HG03521 (cell line): ENCODE measurements around the gene UBE3B.

Experiments used
- ATAC-seq: cut with Tn5 transposase; IDR thresholded peaks from one replicate; pipeline ENCODE4 v1.9.1; 2021; ENCODE audit warnings: mild to moderate bottlenecking, moderate library complexity; ENCODE audit not compliant: unreplicated experiment

Gene UBE3B

GRCh38 chr12:109527489-109528123, 50.2 kb downstream of the UBE3B start:
- ATAC-seq: no peak

GRCh38 chr12:109529691-109530640, 52.5 kb downstream of the UBE3B start:
- no peak for ATAC-seq

- no peak for ATAC-seq
These were observed 54.0 kb downstream of the UBE3B start for GRCh38 chr12:109531411-109531810.

- no peak for ATAC-seq
These were observed 55.5 kb downstream of the UBE3B start for GRCh38 chr12:109532721-109533486.

GRCh38 chr12:109533487-109533740, 56.0 kb downstream of the UBE3B start:
- ATAC-seq: no peak

- no peak for ATAC-seq
These were observed 57.0 kb downstream of the UBE3B start for GRCh38 chr12:109534456-109534855.

- ATAC-seq: no peak
These were observed 57.9 kb downstream of the UBE3B start for GRCh38 chr12:109535231-109535862.

- ATAC-seq: no peak
These were observed 58.4 kb downstream of the UBE3B start for GRCh38 chr12:109535863-109536250.

GRCh38 chr12:109537136-109537535, 59.7 kb downstream of the UBE3B start:
- ATAC-seq: no peak

GRCh38 chr12:109538191-109538863, 60.9 kb downstream of the UBE3B start:
- no peak for ATAC-seq

- no peak for ATAC-seq
These were observed 62.1 kb downstream of the UBE3B start for GRCh38 chr12:109539508-109539907.

- no peak for ATAC-seq
These were observed 63.3 kb downstream of the UBE3B start for GRCh38 chr12:109540526-109541412.

GRCh38 chr12:109541413-109541726, 63.9 kb downstream of the UBE3B start:
- no peak for ATAC-seq

- no peak for ATAC-seq
These were observed 64.6 kb downstream of the UBE3B start for GRCh38 chr12:109542014-109542413.

GRCh38 chr12:109542876-109543275, 65.4 kb downstream of the UBE3B start:
- no peak for ATAC-seq

GRCh38 chr12:109544955-109545531, 67.6 kb downstream of the UBE3B start:
- ATAC-seq: no peak

GRCh38 chr12:109545826-109546225, 68.4 kb downstream of the UBE3B start:
- no peak for ATAC-seq

GRCh38 chr12:109547286-109547685, 69.9 kb downstream of the UBE3B start:
- no peak for ATAC-seq

GRCh38 chr12:109548258-109548657, 70.8 kb downstream of the UBE3B start:
- no peak for ATAC-seq
